ENCODE results near the gene SEMA3A.
"Not testable (repeated sequence)": the region's sequence is repeated elsewhere in the genome, so short reads cannot be mapped to it uniquely, and the experiment has no call there.

The SEMA3A gene

DNA sequence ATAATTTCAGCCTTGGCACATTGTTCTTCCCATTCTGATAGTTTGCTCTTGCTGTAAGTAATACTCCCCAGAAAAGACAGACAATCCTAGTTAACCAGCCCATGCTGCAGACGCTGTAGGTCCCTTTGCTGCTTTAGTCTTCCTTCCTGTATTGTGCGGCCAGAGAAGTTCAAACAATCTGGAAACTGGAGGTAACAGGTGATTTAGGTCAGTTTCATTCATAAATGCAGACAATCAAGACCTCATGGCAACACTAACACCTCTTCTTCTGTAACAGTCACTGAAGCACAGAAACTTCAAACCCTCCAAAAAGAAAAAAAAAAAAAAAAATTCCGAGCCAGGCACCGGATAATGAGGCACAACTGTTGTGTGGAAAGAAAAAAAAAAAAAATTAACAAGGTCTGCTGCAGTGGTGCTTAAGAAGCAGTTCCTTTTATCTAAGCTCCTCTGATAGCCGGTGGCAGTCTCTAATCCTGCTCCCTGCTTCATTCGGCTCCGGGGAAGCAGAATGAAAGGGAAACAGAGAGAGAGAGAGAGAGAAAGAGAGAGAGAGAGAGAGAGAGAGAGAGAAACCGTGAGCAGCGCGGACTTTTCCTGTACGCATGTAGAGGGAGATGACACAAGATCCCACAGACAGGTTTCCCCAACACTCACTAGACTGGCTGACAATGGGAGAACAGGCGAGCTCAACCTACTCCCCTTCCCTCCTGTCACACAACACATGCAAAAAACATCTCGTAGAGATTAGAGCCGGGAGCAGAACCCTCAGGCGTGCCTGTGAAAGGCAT is at the start of gene SEMA3A:
Gene SEMA3A, minus strand, starts transcription at position 306 of the 788 bp plus-strand sequence. Its CDS starts 203 bp downstream, at position 103.
- no peaks in the 10 kb centered on the region for H3K27me3 ChIP-seq
- no peaks in the 10 kb centered on the region for H3K36me3 ChIP-seq
- TF ChIP-seq, protein P1, sequence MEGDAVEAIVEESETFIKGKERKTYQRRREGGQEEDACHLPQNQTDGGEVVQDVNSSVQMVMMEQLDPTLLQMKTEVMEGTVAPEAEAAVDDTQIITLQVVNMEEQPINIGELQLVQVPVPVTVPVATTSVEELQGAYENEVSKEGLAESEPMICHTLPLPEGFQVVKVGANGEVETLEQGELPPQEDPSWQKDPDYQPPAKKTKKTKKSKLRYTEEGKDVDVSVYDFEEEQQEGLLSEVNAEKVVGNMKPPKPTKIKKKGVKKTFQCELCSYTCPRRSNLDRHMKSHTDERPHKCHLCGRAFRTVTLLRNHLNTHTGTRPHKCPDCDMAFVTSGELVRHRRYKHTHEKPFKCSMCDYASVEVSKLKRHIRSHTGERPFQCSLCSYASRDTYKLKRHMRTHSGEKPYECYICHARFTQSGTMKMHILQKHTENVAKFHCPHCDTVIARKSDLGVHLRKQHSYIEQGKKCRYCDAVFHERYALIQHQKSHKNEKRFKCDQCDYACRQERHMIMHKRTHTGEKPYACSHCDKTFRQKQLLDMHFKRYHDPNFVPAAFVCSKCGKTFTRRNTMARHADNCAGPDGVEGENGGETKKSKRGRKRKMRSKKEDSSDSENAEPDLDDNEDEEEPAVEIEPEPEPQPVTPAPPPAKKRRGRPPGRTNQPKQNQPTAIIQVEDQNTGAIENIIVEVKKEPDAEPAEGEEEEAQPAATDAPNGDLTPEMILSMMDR (IDR thresholded peaks at IDR 0.05), result no peak
- no peak within 1 kb of the TSS for H3K27ac ChIP-seq
- H3K9me3 ChIP-seq, result no peaks in the 10 kb centered on the region
- intact Hi-C loops (cut with DNase I; ENCODE audit: low total_unique reads), result no loop called here
- peak in 1 of 2 donors; percentile 23 for DNase-seq
- peak within 1 kb of the TSS; percentile 39 to 46 for H3K4me3 ChIP-seq
- peaks cover 0 to 4% (median 0%) of the 10 kb centered on the region in 4 donors for H3K4me1 ChIP-seq

DNA sequence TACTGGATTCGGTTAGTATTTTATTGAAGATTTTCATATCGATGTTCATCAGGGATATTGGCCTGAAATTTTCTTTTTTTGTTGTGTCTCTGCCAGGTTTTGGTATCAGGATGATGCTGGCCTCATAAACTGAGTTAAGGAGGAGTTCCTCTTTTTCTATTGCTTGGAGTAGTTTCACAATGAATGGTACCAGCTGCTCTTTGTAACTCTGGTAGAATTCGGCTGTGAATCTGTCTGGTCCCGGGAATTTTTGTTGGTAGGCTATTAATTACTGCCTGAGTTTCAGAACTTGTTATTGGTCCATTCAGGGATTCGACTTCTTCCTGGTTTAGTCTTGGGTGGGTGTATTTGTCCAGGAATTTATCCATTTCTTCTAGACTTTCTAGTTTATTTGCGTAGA is 48.4 kb upstream of the SEMA3A start:
- H3K27me3 ChIP-seq; H3K4me1 ChIP-seq; intact Hi-C loops (cut with DNase I; ENCODE audit: low total_unique reads); DNase-seq; H3K36me3 ChIP-seq; H3K27ac ChIP-seq; H3K4me3 ChIP-seq: not testable (repeated sequence)
- peaks cover 0 to 12% (median 7%) of the 10 kb centered on the region in 3 donors for H3K9me3 ChIP-seq

DNA sequence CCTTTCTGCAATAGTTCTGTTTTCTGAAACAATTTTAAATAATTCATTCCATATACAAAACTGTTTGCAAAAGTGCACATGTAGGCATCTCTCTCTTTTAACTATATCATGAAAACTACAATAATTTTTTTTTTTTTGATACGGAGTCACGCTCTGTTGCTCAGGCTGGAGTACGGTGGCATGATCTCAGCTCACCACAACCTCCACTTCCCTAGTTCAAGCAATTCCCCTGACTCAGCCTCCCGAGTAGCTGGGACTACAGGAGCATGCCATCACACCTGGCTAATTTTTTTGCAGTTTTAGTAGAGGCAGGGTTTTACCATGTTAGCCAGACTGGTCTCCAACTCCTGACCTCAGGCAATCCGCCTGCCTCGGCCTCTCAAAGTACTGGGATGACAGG is 44.0 kb upstream of the SEMA3A start:
- TF ChIP-seq, protein P1 (IDR thresholded peaks at IDR 0.05), result no peak
- Histone ChIP-seq H3K4me1 (no peaks in the 10 kb centered on the region), H3K4me3 (no peak overlapping the region), H3K27me3 (no peaks in the 10 kb centered on the region), H3K27ac (no peak overlapping the region), H3K9me3 (peaks cover 0 to under 1% (median 0%) of the 10 kb centered on the region in 3 donors), H3K36me3 (no peaks in the 10 kb centered on the region)
- intact Hi-C loops (cut with DNase I; ENCODE audit: low total_unique reads), result no loop called here
- DNase-seq, result no peak

DNA sequence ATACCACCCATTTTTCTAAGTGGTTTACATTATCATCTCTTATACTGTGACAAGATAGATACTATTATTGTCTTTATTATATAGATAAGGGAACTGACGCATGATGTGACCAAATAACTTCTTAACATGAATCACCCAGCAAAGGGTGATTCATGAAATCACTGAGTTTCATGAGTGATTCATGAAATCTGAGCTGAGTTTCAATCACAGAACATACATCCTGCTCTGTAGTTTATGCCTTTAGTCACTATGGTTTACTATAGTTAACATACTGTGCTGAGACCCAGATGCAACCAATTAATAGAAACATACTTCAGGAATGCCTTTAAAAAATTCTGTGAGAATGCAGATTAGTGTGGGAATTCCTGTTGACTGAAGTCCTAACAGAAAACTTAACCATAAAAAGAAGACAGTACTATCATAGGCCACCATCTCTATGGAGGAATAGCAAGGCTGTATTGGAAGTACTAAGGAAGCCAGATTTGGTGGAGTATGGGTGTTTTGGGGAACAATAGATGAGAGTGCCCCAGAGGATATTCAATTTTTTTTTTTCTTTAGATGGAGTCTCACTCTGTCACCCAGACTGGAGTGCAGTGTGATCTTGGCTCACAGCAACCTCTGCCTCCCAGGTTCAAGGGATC is 43.1 kb upstream of the SEMA3A start:
- Histone ChIP-seq H3K4me3 (no peak overlapping the region), H3K4me1 (peaks cover 0 to under 1% (median 0%) of the 10 kb centered on the region in 4 donors), H3K27ac (no peak overlapping the region), H3K36me3 (no peaks in the 10 kb centered on the region), H3K9me3 (no peaks in the 10 kb centered on the region), H3K27me3 (no peaks in the 10 kb centered on the region)
- TF ChIP-seq, protein P1 (IDR thresholded peaks at IDR 0.05), result no peak
- intact Hi-C loops (cut with DNase I; ENCODE audit: low total_unique reads), result no loop called here
- DNase-seq, result no peak

DNA sequence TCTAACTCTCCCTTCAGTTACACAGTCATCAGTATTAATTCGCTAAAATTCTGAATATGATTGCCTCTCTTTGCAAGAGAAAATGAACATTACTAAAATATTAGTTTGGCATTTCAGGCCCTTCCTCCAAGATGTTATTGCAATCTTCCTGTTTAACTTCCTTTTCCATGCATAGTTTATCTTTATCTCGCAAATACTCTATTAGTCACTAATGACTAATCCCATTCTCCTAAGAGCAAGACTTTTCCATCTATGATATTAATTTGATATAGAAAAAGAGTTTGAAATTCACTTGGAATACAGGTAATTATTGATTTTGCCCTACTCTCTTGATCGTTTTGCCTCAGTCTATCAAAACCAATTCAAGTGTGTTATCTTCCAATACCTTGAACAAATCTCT is 41.8 kb upstream of the SEMA3A start:
- Histone ChIP-seq H3K9me3 (no peaks in the 10 kb centered on the region), H3K36me3 (no peaks in the 10 kb centered on the region), H3K27me3 (no peaks in the 10 kb centered on the region), H3K4me1 (peaks cover 0 to 5% (median 0%) of the 10 kb centered on the region in 4 donors), H3K27ac (no peak overlapping the region), H3K4me3 (no peak overlapping the region)
- TF ChIP-seq, protein P1 (IDR thresholded peaks at IDR 0.05), result no peak
- intact Hi-C loops (cut with DNase I; ENCODE audit: low total_unique reads), result no loop called here
- no peak for DNase-seq

DNA sequence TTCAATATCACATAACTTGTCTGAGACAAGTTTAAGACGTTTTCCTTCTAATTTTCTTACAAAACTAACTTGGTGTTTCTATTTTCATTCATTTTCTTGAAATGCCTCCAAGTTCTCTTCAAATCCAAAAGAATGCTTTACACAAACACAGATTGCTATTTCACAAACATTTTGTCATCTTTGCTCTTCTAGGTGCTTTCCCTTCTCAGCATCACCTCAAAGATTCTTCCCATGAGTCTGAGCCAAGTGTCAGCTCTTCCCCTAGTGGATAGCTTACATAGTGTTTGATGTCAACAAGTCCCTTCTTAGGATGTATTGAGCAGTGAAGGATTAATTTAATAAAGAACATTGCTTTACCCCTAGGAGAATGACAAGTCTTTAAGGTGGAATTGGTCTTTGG is 38.1 kb upstream of the SEMA3A start:
- no peaks in the 10 kb centered on the region for H3K9me3 ChIP-seq
- intact Hi-C loops (cut with DNase I; ENCODE audit: low total_unique reads), result no loop called here

More for the DNA sequence above, 38.1 kb upstream of the SEMA3A start:
- H3K4me3 ChIP-seq, result no peak overlapping the region
- H3K27me3 ChIP-seq, result no peaks in the 10 kb centered on the region
- no peak for DNase-seq
- no peaks in the 10 kb centered on the region for H3K36me3 ChIP-seq
- no peak overlapping the region for H3K27ac ChIP-seq
- TF ChIP-seq, protein P1 (IDR thresholded peaks at IDR 0.05), result no peak
- peaks cover 0 to 5% (median 0%) of the 10 kb centered on the region in 4 donors for H3K4me1 ChIP-seq
